C4-2B (cell line): ENCODE measurements around the gene CCDC92.

Experiments
- CTCF ChIP-seq: fragments of 450-650 bp; conservative IDR thresholded peaks from 2 replicates; pipeline ENCODE4 v1.5.1; 2017; ENCODE audit warnings: mild to moderate bottlenecking
- ZFX ChIP-seq: fragments of 450-650 bp; IDR thresholded peaks from 2 replicates; pipeline ENCODE4 v1.6.1; 2017

GRCh38 chr12:123979566-123979965 lies 6.9 kb upstream of the CCDC92 start:
- TF ChIP-seq CTCF, result no peak
- TF ChIP-seq ZFX, result no peak
